ENCODE measurements around the gene ZSCAN32.

ZSCAN32 gene

GRCh38 chr16:3400779-3401688 lies at the start of gene ZSCAN32, which contains the start of gene ZNF174:
Gene ZSCAN32, minus strand, starts transcription at chr16:3401004. Its CDS starts 3,447 bp downstream, at chr16:3397557.
Gene ZNF174, plus strand, starts transcription at chr16:3401215. Its CDS starts 790 bp downstream, at chr16:3402005.
- Mint-ChIP-seq H3K9me3 (ENCODE audit: low read depth) (peaks cover 8% of the 10 kb centered on the region), H3K27ac (peak within 1 kb of the TSS; percentile 82)

GRCh38 chr16:3444032-3444388 lies 43.2 kb upstream of the ZSCAN32 start:
- Mint-ChIP-seq H3K4me3 (peak overlapping the region; percentile 98), H3K27ac (peak overlapping the region; percentile 95), H3K9me3 (ENCODE audit: low read depth) (peaks cover 5% of the 10 kb centered on the region), H3K36me3 (peaks cover 11% of the 10 kb centered on the region), H3K27me3 (no peaks in the 10 kb centered on the region), H3K4me1 (ENCODE audit: low read depth) (peaks cover 41% of the 10 kb centered on the region)

More at GRCh38 chr16:3400779-3401688, at the start of gene ZSCAN32, which contains the start of gene ZNF174:
- no peaks in the 10 kb centered on the region for H3K27me3 Mint-ChIP-seq
- peaks cover 54% of the 10 kb centered on the region for H3K4me1 Mint-ChIP-seq (ENCODE audit: low read depth)
- peaks cover 39% of the 10 kb centered on the region for H3K36me3 Mint-ChIP-seq
- peak within 1 kb of the TSS; percentile 97 for H3K4me3 Mint-ChIP-seq

DNA sequence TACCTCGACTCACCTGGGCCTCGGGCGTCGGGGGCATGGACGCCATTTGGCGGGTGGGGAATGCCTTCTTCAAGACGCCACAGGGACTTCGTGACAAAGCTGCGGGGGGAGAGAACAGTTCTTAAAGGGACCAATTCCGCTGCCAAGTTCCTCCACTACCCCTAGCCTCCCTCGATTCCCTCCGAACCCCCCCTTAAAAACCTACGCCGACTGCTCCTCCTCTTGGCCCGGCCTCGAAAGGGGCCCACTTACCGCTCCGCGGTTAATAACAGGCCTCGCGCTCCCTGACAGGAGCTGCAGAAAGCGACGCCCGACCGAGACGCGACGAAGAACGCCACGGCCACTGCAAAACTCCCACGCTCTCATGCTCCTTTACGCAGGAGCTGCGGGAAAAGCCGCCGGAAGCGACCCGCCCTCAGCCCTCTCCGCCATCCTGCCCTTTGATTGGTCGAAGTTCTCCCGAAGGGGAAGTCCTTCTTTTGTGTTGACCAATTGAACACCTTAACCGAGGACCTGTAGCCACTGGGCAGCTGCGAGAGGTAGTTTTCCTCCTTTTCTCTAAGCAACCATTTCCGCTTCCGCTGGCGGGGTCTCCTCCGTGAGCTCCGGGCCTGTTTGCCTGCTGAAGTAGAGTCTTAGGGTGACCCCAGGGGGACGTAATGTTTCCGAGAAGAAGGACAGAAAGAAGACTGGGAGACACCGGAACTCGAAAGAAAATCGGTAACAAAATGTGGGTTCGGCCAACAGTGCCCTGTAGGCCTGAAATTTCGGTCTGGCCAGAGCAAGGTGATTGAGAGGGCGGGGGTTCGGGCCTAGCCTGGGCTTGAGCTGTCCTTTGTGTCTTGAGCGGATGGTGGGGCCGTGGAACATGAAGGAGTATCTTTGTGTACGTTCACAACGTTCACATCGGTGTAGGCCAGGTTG lies 42.6 kb upstream of the ZSCAN32 start, which contains the start of the genes NAA60 and ZNF597:
Gene NAA60 (plus strand): TSS at position 573 of the 924 bp plus-strand sequence. CDS start 32,548 bp downstream, outside the sequence.
Gene ZNF597 (minus strand): TSS at position 397 of the 924 bp plus-strand sequence. CDS start 351 bp downstream, at position 46.
- H3K4me3 Mint-ChIP-seq = peak within 1 kb of the TSS; percentile 98
- H3K4me1 Mint-ChIP-seq (ENCODE audit: low read depth) = peaks cover 44% of the 10 kb centered on the region
- peaks cover 11% of the 10 kb centered on the region for H3K36me3 Mint-ChIP-seq

DNA sequence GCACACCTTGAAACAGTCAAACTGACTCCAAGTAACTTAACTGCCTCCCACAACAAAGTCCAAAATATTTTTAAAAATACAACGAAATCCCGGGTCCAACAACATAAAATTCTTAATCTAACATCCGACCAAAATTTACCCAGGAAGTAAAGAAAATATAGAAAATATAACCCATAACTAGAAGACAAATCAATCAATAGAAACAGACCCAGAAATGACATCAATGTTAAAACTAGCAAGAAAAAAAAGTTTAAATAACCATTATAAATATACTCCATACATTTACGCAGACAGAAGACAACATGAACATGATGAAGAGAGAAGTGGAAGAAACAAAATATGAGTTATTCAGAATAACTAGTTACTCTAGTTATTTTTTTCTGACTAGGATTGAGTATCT lies 38.8 kb upstream of the ZSCAN32 start:
- Mint-ChIP-seq H3K36me3 (peaks cover 11% of the 10 kb centered on the region), H3K4me3 (no peak overlapping the region), H3K9me3 (ENCODE audit: low read depth) (peaks cover 5% of the 10 kb centered on the region), H3K27ac (no peak overlapping the region), H3K27me3 (no peaks in the 10 kb centered on the region), H3K4me1 (ENCODE audit: low read depth) (peaks cover 38% of the 10 kb centered on the region)

More for the DNA sequence above, 42.6 kb upstream of the ZSCAN32 start, which contains the start of the genes NAA60 and ZNF597:
- Mint-ChIP-seq H3K9me3 (ENCODE audit: low read depth) (peaks cover 5% of the 10 kb centered on the region), H3K27ac (peak within 1 kb of the TSS; percentile 95), H3K27me3 (no peaks in the 10 kb centered on the region)

DNA sequence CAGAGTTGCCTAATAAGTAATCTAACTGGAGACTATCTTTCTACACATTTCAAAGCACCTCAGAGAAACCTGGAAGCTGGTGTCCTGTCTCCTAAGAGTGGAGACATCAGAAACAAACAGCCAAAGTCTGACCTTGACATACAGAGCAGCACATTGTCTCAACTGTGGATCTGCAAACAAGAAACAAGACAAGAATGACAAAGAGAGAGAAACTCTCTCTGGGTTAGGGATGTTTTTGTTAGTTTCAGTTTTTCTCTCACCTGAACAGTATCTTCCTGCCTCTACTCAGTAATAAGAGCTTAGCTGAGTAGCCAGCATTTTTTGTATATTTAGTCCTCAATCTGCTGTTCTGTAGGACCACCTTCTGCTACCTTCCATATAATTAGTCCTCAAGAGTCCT lies 33.6 kb upstream of the ZSCAN32 start:
- H3K27me3 Mint-ChIP-seq = no peaks in the 10 kb centered on the region
- H3K27ac Mint-ChIP-seq = peak overlapping the region; percentile 54
- H3K4me3 Mint-ChIP-seq = no peak overlapping the region
- H3K4me1 Mint-ChIP-seq (ENCODE audit: low read depth) = peaks cover 35% of the 10 kb centered on the region
- peaks cover under 1% of the 10 kb centered on the region for H3K9me3 Mint-ChIP-seq (ENCODE audit: low read depth)
- H3K36me3 Mint-ChIP-seq = peaks cover 10% of the 10 kb centered on the region

DNA sequence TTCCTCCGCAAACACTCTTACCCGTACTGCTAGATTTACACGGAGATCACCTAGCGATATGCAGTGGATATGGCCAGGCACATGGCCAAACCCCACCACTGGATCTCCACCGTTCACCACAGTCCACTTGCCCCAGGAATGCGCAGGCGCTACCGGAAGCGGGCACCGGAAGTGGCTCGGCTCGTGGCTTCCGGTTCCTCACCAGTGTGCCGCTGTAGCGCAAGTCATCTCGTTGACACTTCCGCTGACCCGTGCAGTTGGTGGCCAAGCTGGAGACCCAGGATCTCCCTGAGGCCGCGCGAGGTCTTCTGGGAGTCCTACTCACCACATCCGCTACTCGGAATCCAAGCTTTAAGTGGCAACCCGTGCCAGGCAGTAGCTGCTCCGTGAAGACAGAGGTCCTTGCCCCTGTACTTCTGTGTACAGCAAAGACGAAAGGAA lies 31.0 kb upstream of the ZSCAN32 start:
- H3K4me3 Mint-ChIP-seq = peak overlapping the region; percentile 86
- peaks cover 10% of the 10 kb centered on the region for H3K36me3 Mint-ChIP-seq
- no peaks in the 10 kb centered on the region for H3K9me3 Mint-ChIP-seq (ENCODE audit: low read depth)
- H3K27ac Mint-ChIP-seq = peak overlapping the region; percentile 77
- H3K27me3 Mint-ChIP-seq = no peaks in the 10 kb centered on the region
- H3K4me1 Mint-ChIP-seq (ENCODE audit: low read depth) = peaks cover 29% of the 10 kb centered on the region

DNA sequence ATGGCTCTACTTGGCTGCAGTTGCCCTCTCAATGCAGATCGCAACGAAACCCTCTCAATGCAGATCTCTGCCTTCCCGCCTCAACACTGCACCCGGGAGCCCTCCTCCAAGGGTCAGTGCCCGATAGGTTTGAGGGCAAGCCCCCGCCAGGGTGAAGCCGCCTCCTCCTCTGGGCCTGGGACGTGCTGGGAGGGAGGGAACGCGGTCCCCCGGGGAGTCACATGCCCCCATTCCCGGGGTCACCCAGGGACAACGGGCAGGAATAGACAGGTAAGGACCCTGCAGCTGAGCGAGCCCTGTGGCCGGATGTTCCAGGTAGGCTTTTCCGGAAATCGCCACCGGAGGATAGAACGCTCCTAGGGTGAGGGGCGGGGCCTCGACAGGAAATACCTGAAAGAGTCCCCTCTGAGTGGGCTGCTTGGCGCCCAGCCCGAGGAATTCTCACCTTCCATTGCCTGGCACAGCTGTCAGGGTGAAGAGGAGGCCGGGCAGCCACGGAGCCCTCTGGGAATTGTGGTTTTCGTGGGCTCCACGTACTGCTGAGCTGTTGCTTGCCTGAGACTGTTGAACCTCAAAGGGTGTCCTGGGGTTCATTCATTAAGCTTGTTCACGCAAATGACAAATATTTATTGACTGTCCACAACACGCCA lies 13.1 kb upstream of the ZSCAN32 start:
- H3K27me3 Mint-ChIP-seq = no peaks in the 10 kb centered on the region
- H3K4me1 Mint-ChIP-seq (ENCODE audit: low read depth) = no peaks in the 10 kb centered on the region
- peaks cover 13% of the 10 kb centered on the region for H3K9me3 Mint-ChIP-seq (ENCODE audit: low read depth)
- peaks cover 18% of the 10 kb centered on the region for H3K36me3 Mint-ChIP-seq
- no peak overlapping the region for H3K4me3 Mint-ChIP-seq
- H3K27ac Mint-ChIP-seq = no peak overlapping the region

- H3K4me3 Mint-ChIP-seq = no peak overlapping the region
- peaks cover 47% of the 10 kb centered on the region for H3K36me3 Mint-ChIP-seq
- no peak overlapping the region for H3K27ac Mint-ChIP-seq
- no peaks in the 10 kb centered on the region for H3K27me3 Mint-ChIP-seq
- H3K9me3 Mint-ChIP-seq (ENCODE audit: low read depth) = peaks cover 22% of the 10 kb centered on the region
- H3K4me1 Mint-ChIP-seq (ENCODE audit: low read depth) = peaks cover 11% of the 10 kb centered on the region
Observed at GRCh38 chr16:3408561-3409197, 7.9 kb upstream of the ZSCAN32 start.

DNA sequence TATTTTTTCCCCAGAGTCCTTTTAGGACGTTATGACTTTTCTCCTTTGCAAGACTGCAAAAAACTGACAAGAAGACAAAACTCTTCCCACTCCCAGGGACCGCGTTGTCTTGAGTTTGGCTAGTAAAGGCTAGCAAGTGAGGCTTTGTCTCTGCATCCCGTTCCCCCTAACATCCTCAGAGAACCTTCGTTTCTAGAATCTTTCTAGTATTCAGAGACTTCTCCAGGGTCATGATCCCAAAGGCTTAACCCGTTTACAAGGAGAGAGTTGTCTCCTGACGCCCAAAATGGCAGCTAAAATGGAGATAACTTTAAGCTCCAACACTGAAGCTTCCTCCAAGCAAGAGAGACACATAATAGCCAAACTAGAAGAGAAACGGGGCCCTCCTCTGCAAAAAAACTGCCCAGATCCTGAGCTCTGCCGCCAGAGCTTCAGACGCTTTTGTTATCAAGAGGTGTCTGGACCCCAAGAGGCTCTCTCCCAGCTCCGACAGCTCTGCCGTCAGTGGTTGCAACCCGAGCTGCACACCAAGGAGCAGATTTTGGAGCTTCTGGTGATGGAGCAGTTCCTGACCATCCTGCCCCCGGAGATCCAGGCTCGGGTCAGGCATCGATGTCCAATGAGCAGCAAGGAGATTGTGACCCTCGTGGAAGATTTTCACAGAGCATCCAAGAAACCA lies 1.1 kb upstream of the ZSCAN32 start:
- Mint-ChIP-seq H3K9me3 (ENCODE audit: low read depth) (peaks cover 15% of the 10 kb centered on the region), H3K27ac (peak overlapping the region; percentile 82), H3K36me3 (peaks cover 39% of the 10 kb centered on the region), H3K4me3 (peak overlapping the region; percentile 97), H3K27me3 (no peaks in the 10 kb centered on the region), H3K4me1 (ENCODE audit: low read depth) (peaks cover 47% of the 10 kb centered on the region)

- Mint-ChIP-seq H3K4me1 (ENCODE audit: low read depth) (peaks cover 54% of the 10 kb centered on the region), H3K9me3 (ENCODE audit: low read depth) (peaks cover 6% of the 10 kb centered on the region), H3K4me3 (peak overlapping the region; percentile 97), H3K27ac (peak overlapping the region; percentile 61), H3K36me3 (peaks cover 39% of the 10 kb centered on the region), H3K27me3 (no peaks in the 10 kb centered on the region)
Observed at GRCh38 chr16:3400446-3400778, 392 bp downstream of the ZSCAN32 start.

GRCh38 chr16:3389663-3390338 lies 11.0 kb downstream of the ZSCAN32 start:
- Mint-ChIP-seq H3K27me3 (no peaks in the 10 kb centered on the region), H3K9me3 (ENCODE audit: low read depth) (peaks cover 25% of the 10 kb centered on the region), H3K36me3 (peaks cover 63% of the 10 kb centered on the region), H3K27ac (no peak overlapping the region), H3K4me1 (ENCODE audit: low read depth) (peaks cover 9% of the 10 kb centered on the region), H3K4me3 (no peak overlapping the region)

DNA sequence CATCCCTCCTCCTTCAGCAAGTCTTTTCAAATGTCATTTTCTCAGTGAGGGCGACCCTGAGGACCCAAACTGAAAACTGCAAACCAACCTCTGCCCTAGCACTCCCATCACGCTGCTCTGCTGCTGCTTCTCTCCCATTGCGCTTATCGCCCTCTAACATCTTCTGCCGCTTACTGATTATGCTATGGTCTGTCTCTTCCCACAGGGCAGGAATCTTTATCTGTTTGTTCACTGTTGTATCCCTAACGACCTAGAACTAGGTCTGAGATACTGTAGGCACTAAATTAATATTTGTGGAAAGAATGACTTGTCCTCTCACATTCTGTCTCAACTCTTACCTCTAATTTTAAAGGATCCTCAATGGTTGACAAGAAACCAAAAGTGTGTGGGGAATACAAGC lies 12.5 kb downstream of the ZSCAN32 start:
- Mint-ChIP-seq H3K4me3 (no peak overlapping the region), H3K27ac (no peak overlapping the region), H3K9me3 (ENCODE audit: low read depth) (peaks cover 24% of the 10 kb centered on the region), H3K27me3 (no peaks in the 10 kb centered on the region), H3K36me3 (peaks cover 68% of the 10 kb centered on the region), H3K4me1 (ENCODE audit: low read depth) (peaks cover 3% of the 10 kb centered on the region)

- Mint-ChIP-seq H3K36me3 (peaks cover 70% of the 10 kb centered on the region), H3K4me3 (no peak overlapping the region), H3K4me1 (ENCODE audit: low read depth) (peaks cover 1% of the 10 kb centered on the region), H3K9me3 (ENCODE audit: low read depth) (peaks cover 35% of the 10 kb centered on the region), H3K27ac (no peak overlapping the region), H3K27me3 (no peaks in the 10 kb centered on the region)
Observed at GRCh38 chr16:3383045-3383448, 17.8 kb downstream of the ZSCAN32 start.

All from activated naive CD8-positive, alpha-beta T cell (primary cell).